Measurements from ENCODE around the gene SLC25A10.
A peak's percentile ranks its signal among the peaks of the same experiment; 100 is the strongest.

The SLC25A10 gene

DNA sequence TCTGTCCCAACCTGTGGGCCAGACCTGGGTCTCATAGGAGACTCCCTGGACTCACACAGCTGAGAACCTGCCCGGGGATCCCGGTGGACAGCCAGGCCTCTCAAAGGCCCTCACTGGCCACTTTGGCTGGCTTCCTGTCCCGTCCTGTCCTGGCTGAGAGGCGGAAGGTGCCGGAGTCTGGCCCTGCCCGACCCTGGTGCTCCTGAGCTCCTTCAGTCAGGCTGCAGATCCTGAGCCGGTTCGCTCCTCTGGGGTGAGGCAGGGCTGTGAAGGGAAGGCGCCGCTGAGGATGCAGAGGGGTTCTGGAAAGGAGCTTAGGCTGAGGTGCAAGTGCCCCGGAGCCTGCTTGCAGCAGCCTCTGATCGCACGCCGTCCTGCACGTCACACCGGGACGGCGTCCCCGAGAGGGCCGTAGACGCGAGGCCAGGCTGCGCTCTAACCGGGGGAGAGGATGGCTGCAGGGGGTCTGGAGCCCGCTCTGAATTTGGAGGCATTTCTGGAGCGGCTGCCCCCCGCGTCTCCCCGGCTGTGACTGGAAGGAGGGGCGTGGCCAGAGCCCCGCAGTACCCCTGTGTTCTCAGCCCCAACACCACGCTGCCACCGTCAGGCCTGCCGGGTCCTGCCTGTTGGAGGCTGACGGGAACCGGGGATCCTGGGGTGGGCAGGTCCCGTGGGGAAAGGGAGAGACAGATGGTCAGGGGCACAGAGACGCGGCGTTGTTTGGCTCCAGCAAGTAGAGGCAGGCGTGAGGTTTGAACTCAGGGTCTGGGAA lies 24.1 kb upstream of the SLC25A10 start:
- DNase-seq = no peak

DNA sequence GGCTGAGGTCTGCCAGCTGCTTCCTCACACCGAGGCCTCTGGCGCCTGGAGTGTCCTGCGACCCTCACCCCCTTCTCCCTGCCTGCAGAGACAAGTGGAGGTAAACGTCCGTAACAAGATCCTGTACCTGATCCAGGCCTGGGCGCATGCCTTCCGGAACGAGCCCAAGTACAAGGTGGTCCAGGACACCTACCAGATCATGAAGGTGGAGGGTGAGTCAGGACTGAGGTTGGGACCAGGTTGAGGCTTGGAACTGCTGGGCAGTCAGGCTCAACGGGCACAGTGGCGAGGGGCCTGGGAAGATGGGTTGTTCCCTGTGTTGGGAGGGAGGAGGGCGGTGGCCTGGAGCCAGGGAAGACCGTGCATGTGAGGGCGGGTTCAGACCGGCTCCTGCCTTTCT lies 23.5 kb upstream of the SLC25A10 start:
- no peak for DNase-seq

DNA sequence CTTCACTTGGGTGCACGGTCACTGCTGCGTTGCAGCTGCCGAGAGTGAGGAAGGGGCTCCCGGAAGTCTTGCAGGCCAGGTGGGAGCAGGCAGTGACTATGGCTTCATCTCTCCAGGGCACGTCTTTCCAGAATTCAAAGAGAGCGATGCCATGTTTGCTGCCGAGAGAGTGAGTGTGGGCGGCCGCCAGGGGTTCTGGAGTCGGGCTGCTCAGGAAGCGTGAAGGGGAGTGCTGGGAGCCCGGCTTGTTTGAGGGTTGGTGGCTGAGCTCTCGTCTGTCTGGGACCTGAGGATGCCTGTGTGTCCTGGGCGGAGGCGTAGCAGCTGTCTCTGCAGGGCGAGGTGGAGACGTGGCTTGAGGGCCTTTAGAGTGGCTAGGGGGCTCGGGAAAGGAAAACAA lies 22.0 kb upstream of the SLC25A10 start:
- DNase-seq = no peak

DNA sequence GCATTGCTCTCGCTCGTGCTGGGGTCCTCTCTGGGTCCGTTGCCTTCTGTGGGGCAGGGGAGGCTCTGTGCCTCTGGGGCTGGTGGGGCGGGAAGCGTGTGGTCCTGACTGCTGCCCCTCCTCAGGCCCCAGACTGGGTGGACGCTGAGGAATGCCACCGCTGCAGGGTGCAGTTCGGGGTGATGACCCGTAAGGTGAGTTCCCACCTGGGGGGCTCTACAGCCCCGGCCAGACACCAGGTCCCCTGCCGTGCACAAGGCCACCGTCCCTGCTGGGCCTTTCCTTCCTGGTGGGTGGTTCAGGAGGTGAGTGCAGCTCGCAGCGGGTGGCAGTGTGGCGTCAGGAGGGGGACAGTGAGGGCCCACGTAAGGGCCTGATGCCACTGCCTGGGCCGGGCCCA lies 21.5 kb upstream of the SLC25A10 start:
- no peak for DNase-seq

DNA sequence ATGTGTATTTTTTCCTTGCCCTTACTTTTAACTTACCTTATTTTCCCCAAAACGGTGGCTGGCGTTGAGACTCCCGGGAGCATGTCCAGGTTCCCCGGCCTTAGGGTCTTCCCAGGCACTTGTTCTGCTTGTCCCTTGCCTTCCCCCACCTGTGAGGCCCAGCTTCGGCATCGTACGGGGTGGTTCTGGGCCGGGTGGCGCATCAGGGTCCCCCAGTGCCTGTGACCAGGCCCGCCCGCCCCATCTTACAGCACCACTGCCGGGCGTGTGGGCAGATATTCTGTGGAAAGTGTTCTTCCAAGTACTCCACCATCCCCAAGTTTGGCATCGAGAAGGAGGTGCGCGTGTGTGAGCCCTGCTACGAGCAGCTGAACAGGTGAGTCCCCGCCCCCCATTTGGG lies 20.9 kb upstream of the SLC25A10 start:
- no peak for DNase-seq

DNA sequence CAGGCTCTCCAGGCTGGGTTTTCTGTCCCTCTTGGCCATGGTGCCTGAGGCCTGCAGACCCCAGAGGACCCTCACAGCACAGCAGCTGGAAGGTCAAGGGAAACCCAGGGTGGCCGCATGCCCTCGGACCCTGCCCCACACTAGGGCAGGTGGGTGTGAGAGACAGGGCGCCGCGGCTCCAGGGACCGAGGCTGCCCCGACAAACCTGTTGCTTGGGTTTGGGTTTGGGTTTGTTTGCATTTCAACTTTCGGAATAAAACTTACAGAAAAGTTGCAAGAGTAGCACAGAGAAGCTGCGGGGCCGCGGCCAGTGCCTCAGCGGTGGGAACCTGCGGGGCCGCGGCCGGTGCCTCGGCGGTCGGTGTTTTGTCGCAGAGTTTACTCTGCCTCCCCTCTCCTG lies 20.5 kb upstream of the SLC25A10 start:
- DNase-seq = no peak

DNA sequence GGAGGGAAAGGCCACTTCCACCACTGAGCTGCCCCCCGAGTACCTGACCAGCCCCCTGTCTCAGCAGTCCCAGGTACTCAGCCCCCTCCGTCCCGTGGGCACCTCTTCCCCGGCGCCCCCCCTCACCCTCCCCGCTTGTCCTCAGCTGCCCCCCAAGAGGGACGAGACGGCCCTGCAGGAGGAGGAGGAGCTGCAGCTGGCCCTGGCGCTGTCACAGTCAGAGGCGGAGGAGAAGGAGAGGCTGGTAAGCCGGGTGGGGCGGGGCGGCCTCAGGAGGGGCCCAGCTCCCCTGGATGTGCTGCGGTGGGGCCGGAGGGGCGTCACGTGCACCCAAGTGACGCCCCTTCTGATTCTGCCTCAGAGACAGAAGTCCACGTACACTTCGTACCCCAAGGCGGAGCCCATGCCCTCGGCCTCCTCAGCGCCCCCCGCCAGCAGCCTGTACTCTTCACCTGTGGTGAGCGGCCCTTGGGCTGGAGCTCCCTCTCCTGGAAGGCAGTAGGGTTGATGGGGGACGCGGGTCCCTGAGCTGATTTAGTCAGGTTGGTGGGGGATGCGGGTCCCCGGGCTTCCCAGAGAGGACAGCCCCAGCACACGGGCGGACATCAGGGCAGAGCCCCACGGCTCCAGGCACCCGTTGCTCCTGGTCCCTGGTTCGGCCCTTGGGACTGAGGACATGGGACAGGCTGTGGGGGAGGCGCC lies 18.4 kb upstream of the SLC25A10 start:
- DNase-seq = no peak

DNA sequence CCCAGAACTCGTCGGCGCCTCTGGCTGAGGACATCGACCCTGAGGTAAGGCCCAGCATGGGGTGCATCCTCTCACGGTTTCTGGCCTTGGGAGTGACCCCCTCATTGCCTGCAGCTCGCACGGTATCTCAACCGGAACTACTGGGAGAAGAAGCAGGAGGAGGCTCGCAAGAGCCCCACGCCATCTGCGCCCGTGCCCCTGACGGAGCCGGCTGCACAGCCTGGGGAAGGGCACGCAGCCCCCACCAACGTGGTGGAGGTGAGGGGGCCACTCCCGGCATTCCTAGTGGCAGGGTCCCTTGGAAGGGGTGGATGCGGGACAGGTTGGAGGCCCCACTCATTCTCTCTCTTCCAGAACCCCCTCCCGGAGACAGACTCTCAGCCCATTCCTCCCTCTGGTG lies 17.3 kb upstream of the SLC25A10 start:
- DNase-seq = no peak

DNA sequence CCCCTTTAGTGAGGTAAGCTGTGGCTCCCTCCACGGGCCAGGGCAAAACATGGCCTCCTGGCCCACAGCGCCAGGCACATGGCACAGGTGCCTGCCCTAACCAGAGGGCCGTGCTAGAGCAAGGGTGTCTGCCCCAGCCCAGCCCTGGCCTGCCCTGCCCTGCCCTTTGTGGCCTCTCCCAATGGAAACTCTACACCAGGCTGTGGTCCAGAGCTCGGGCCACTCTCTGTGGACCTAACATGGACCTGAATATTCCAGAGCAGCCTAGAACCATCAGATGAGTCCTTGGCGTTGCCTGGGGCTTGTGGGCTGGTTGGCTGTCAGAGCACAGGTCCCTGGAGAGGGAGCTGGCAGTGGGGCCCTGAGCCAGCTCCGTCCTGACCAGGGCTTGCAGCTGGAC lies 16.9 kb upstream of the SLC25A10 start:
- DNase-seq = no peak

DNA sequence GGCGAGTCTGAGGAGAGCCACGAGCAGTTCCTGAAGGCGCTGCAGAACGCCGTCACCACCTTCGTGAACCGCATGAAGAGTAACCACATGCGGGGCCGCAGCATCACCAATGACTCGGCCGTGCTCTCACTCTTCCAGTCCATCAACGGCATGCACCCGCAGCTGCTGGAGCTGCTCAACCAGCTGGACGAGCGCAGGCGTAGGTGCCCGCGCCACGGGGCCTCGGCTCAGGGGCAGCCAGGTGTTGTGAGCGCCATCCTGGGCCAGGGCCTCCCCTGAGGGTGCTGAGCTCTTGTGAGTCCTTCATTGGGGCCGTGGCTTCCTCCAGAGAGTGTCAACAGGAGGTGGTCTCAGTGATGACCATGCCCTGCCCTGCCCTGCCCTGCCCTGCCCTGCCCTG lies 16.3 kb upstream of the SLC25A10 start:
- DNase-seq = no peak

DNA sequence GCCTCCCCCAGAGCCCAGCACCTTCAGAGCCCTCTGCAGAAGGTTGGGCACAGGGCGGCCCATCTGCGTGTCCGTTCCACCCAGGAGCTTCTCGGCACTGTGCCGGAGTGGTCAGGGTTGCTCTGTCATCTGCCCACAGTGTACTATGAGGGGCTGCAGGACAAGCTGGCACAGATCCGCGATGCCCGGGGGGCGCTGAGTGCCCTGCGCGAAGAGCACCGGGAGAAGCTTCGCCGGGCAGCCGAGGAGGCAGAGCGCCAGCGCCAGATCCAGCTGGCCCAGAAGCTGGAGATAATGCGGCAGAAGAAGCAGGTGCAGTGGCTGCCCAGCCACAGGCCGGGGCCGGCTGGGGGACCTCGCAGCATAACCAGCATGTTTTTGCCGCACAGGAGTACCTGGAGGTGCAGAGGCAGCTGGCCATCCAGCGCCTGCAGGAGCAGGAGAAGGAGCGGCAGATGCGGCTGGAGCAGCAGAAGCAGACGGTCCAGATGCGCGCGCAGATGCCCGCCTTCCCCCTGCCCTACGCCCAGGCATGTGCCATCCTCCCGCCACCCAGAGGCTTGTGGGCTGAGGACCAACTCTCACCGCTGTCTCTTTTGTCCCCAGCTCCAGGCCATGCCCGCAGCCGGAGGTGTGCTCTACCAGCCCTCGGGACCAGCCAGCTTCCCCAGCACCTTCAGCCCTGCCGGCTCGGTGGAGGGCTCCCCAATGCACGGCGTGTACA lies 15.7 kb upstream of the SLC25A10 start:
- no peak for DNase-seq

DNA sequence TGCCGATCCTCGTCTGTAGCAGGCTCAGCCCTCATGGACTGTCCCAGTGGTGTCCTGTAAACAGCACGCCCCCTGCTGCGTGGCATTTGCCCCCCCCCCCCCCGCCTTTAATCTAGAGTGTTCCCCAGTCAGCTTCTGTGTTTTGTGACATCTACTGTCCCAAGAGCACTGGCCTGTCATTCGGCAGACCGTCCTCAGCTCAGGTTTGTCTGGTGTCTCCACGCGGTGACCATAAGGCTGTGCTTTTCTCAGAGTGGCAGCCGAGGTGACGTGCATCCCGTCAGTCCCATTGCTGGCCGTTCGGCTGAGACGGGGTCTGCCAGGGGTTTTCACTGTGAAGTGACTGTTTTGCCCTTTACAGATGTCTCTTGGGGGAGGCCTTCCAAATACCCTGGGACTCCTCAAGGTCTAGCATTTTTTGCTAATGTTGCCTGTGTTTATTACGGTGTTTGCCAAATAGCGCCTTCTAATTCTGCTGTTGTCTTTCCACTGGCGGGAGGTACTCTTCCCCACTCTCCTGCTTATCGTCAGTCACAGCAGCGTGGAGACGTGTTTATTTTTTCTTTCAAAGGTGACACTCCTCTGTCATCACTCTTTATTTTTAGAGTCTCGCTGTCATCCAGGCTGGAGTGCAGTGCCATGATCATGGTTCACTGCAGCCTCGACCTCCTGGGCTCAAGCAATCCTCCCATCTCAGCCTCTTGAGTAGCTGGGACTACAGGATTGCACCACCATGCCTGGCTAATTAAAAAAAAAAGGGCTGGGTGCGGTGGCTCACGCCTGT lies 14.6 kb upstream of the SLC25A10 start:
- DNase-seq = no peak

DNA sequence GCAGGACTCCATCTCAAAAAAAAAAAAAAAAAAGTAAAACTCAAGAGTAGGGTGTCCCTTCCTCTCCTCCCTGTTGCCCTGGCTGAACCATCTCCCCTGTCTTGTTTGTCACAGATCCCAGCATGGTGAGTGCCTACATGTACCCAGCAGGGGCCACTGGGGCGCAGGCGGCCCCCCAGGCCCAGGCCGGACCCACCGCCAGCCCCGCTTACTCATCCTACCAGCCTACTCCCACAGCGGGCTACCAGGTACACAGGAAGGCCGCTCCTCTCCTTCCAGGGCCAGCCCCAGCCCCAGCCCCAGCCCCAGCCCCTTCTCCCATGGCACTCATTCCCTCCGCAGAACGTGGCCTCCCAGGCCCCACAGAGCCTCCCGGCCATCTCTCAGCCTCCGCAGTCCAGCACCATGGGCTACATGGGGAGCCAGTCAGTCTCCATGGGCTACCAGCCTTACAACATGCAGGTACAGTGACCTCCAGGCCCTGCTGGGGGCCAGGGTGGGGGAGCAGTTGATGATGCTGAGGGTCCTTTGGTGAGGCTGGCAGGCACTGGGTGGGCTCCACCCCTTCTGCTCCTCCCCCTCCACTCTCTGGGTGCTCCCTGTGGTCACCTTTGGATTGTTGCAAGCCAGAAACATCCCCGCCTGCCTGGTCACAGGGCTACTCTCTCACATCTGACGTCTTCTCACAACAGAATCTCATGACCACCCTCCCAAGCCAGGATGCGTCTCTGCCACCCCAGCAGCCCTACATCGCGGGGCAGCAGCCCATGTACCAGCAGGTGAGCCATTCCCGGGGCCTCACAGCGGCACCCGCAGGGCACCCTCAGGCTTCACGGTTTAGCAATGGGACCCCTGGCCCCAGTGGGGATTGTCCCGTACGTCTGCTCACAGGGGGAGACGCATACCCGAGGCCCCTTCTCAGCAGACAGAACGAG lies 11.5 kb upstream of the SLC25A10 start:
- no peak for DNase-seq

DNA sequence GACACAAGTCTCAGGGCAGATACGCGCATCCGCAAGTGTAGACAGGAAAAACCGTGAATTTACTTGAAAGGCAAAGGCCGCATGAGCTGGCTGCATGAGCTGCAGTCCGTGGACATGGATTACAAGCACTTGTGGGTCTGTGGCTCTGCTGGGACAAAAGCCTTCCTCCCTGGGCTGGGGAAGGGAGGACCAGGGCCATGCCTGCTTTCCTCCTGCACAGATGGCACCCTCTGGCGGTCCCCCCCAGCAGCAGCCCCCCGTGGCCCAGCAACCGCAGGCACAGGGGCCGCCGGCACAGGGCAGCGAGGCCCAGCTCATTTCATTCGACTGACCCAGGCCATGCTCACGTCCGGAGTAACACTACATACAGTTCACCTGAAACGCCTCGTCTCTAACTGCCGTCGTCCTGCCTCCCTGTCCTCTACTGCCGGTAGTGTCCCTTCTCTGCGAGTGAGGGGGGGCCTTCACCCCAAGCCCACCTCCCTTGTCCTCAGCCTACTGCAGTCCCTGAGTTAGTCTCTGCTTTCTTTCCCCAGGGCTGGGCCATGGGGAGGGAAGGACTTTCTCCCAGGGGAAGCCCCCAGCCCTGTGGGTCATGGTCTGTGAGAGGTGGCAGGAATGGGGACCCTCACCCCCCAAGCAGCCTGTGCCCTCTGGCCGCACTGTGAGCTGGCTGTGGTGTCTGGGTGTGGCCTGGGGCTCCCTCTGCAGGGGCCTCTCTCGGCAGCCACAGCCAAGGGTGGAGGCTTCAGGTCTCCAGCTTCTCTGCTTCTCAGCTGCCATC lies 10.6 kb upstream of the SLC25A10 start:
- DNase-seq = no peak

DNA sequence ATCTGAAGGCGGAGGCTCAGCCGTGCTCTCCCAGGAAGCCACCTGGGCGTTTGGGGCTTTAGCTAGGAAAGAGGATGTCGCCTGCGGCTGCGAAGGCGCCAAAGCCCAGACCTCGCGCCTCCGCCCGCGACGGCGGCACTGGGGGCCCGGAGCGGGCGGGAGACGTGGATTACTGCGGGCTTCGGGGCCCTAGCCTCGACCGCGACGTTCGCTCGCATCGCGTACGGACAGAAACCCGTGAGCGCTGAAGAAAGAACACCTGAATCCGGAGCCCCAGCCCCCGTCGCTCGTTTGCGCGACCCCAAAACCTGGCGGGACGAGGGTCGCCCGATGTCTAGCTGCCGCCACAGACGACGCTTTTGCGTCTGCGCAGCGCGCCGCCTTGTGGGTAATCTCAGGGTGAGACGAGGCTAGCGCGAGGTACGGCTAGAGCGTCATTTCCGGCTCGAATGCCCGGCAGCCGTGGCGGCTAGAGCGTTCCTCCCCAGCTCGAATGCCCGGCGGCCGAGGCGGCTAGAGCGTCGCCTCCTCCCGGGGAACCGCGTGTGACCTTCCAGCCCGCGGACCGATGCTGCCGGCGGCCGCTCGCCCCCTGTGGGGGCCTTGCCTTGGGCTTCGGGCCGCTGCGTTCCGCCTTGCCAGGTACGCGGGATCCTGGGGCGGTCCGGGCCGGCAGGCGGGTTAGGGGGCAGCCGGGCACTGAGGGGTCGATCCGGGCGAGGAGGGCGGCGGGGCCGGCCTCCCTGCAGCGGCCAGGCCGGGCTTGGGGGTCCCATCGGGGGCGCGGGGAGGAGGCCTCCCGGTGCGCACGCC lies 8.9 kb upstream of the SLC25A10 start, which contains the start of gene MRPL12:
MRPL12 (plus strand) TSS at position 434 of the 813 bp plus-strand sequence; CDS start at position 569, 135 bp downstream.
- peak; percentile 74 to 90 for DNase-seq

DNA sequence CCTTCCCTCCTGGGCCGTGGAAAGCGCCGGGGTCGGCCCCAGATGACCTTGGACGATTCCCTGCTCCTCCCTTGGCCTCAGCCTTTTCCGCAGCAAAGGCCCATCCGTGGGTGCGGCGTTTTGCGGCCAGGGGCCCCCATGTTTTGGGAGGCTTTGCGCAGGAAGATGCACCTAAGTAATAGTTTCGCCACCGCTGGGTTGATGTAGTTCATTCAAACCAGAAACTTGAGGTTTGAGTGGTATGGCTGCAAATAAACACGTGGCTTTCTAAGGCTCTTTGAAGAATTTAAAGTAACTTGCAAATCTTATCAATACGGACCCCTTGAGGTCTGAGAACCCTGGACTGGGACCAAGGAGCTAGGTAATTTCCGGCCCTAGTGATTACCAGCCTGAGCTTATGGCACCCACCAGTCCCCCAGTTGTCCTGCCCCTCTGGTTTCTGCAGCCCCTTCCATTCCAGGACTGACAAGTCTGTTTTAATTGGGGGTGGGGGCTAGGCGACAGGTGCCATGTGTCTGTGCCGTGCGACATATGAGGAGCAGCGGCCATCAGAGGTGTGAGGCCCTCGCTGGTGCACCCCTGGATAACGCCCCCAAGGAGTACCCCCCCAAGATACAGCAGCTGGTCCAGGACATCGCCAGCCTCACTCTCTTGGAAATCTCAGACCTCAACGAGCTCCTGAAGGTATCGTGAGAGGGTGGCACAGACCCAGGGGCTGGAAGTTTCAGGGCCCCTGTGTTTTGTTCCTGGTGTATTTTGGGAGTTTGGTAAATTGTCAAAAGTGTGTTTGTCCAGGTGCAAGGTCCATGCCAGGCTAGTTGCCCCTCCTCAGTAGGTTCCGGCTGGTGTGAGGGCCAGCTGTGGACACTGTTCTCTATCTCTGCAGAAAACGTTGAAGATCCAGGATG lies 8.1 kb upstream of the SLC25A10 start:
- DNase-seq = no peak

DNA sequence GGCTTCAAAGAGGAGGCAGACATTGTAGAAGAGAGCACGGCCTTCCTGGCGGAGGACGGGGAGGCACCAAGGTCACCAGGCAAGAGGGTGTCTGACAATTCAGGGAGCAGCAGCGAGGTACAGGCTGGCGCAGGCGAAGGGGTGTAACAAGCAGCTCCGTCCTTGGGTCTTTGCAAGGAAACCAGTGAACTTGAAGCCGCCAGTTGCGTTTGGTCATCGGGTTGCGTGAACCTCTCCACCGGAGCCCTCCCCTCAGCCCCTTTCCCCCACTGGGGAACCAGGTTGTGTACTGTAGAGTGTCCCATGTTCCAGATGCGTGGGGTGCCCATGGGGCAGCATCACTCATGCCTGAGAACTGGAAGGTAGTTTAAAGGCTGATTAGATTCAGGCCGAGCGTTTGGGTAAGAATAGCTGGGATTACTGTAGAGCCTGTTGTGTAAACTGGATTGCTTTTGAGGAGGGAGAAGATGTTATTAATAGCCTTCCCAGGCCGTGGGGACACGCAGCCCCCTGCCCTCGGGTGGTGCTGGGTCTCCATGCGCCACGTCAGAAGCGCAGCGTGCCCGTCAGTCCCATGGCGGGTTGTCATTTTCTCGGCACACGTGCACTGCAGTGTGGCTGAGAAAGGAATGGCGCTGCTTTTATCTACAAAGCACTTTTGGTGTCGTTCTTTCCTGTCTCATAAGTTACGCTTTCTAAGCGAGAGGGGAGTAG lies 6.4 kb upstream of the SLC25A10 start:
- no peak for DNase-seq

DNA sequence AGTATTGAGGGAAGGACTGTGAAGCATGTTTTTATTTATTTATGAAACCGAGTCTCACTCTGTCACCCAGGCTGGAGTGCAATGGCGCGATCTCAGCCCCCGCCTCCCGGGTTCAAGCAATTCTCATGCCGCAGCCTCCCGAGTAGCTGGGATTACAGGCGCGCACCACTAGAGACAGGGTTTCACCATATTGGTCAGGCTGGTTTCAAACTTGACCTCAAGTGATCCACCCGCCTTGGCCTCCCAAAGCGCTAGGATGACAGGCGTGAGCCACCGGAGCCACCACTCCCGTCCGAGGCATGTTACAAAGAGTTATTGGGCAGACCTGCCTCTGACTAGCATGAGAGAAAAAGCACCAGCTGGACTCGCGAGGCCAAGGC lies 5.9 kb upstream of the SLC25A10 start:
- no peak for DNase-seq
